LoVo (cell line): ENCODE measurements around the gene OLFML3.
"Not testable (repeated sequence)": the region's sequence is repeated elsewhere in the genome, so short reads cannot be mapped to it uniquely, and the experiment has no call there.

Experiments
- DNase-seq: peaks from one replicate; pipeline ENCODE4 v3.0.0-alpha.2; 2016; ENCODE audit warnings: low spot score

OLFML3 gene

DNA sequence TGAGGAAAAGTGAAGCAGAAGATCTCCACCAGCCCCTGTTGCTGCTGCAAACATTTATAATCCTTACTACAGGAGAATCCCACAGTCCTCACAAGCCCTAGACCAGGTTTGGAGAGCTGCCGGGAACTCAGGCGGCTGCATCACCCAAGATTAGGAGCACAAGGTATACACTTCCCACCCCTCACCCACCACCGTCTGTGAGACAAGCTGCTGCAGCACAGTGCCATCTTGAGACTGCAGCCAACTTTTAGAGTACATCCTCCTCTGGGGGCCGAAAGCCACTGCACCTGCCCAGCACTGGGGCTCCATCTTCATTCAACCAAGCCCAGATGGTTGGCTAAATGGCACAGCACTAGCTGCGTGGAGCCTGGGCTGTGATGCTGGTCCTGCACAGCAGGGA lies 13.8 kb downstream of the OLFML3 start:
- DNase-seq: no peak

DNA sequence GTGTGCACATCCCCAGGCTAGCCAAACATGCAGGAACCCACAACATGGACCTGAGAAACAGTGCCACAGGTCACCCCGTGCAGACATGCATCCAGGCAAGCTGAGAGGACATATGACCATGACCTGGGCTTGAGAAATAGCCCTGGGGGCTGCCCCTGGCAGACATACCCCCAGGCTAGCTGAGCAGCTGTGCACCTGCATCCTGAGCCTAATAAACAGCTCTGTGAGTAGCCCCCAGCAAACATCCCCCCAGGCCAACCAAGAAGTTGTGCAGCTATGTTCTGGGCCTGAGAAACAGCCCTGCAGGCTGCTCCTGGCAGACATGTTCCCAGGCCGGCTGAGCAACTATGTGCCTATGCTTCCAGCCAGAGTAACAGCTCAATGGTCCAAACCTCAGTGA lies 14.5 kb downstream of the OLFML3 start:
- no peak for DNase-seq

DNA sequence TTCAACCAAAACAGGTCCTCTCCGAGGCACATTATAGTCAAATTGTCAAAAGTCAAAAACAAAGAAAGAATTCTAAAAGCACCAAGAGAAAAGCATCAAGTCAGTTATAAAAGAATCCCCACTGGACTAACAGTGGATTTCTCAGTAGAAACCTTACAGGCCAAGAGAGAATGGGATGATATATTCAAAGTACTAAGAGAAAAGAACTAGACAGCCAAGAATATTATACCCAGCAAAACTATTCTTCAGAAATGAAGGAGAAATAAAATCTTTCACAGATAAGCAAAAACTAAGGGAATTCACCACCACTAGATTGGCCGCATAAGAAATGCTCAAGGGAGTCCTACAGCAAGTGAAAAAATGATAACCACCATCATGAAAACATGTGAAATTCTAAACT lies 16.1 kb downstream of the OLFML3 start:
- no peak for DNase-seq

DNA sequence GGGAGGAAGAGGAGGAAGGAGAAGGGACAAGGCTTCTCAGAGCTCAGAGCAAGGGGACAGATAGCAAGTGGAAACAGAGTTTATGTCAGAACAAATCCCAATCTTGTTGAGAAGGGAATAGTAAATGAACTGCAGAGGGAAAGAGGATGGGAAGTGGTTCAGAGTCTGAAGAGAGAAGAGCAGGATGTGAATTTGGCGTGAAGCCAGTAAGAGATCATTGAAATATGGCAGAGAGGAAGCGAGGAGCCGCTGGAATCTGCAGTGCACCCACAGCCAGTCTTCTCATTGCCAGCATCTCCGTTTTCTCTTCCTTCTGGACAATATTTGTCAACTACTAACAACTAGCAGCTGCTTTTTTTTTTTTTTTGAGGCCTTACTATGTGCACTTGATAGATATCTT lies 19.1 kb downstream of the OLFML3 start:
- DNase-seq: no peak

DNA sequence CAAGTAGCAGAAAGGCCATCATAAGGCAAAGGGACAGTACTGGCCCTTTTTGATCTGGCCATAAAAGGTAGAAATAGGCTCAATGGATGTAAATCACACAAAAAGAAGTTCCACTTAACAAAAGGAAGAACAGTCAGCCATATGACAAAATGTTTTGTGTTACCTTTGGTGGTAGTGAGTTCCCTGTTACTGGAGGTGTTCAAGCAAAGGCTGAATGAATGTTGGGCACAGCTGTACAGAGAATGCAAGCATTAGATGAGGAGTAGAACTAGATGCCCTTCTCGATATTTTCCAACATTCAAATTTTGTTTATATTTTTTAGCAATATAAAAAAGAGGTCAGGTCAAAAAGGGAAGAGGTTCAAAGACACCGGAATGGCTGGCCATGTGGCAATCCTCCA lies 20.0 kb downstream of the OLFML3 start:
- no peak for DNase-seq

DNA sequence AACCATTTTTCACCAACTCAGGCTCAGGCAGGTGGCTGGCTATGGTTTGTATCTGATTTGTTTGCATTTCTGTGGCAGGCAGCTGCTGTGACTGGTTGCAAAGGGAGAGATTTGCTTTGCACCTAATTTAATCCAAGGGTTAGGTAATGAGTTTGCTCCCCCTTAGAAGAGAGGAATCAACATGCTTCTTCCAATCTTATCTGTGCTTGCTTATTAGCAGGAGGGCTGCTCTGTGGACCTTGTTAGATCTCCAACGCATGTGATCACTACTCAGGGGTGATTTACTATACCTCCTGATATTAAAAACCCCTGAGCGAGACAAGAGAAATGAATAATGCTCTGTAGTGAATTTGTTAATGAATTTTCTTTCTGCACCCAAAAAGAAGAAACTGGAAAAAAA lies 20.5 kb downstream of the OLFML3 start:
- DNase-seq: no peak

DNA sequence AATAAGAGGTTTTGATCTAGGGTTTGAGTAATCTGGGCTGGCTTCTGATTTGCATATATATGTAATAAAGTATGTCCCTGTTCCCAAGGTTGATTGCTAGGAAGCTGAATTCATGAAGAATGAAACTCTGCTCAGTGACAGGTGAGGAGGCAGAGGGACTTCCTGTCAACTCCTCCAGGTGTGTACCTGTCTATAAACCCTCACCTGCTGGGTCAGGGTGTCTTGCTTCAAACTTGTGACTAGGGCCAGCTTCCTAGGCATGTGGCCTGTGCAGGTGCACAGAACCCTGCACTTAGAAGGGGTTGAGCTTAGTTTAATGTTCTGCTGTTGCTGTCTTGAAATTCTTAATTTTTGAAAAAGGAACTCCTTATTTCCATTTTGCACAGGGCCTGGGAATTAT lies 21.1 kb downstream of the OLFML3 start:
- no peak for DNase-seq

DNA sequence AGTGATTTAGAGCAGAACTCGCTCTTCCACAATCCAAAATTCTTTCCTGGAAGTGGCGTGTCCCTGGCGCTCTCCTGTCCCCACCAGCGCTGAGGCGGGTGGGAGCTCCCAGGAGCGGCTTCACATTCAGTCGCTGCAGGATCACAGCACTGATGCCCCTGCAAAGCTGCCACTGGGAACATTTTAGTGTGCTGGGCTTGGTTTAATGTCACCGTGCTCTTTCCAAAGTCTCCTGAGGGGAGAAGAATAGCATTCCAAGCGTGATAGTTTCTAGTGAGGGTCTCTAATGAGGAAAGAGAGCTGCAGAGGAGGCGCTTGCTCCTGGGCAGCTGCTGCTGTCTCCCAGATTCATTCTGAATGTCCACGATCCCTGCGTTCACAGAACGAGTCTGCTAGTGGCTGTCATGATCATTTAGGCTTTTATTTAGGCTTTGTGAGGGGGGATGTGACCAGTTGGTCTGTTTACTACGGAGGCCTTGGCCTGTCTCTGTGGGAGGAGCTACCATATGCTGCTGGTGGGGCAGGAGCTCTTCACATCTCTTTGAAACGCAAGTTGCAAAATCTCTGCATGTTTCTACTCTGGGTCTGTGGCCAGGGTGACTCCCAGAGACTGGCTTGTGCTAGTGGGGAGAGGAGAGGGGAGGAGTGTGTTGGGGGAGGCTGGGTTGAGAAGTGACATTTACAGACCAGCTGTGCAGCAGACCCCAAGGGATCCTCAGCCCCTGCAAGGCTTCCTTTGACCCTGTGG lies 23.4 kb downstream of the OLFML3 start:
- DNase-seq: no peak

DNA sequence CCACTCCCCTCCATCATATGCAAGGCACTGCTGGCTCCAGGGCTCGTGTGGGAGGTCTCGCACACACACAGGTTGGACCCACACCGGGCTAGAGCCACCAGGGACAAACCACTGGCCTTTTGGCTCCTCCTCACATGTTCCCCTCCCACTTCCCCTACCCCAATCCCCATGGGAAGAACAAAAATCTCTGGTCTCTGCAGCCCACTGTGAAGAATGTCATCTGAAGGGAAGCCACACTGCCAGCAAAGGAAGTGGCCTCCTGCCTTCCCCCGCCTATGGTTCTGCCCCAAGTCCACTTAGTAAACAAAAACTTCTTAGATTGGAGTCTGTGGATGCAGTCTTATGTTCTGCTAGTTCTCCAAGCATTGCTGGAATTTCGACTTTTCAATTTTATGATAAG lies 24.2 kb downstream of the OLFML3 start:
- DNase-seq: no peak

DNA sequence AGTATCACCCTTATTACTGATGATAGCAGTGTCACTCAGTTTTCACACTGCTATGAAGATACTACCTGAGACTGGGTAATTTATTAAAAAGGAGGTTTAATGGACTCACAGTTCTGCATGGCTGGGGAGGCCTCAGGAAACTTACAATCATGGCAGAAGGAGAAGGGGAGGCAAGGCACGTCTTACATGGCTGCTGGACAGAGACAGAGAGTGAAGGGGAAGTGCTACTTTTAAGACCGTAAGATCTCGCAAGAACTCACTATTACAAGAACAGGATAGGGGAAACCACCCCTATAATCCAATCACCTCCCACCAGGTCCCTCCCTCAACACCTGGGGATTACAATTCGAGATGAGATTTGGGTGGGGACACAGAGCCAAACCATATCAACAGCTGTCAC lies 27.6 kb downstream of the OLFML3 start:
- DNase-seq: not testable (repeated sequence)

DNA sequence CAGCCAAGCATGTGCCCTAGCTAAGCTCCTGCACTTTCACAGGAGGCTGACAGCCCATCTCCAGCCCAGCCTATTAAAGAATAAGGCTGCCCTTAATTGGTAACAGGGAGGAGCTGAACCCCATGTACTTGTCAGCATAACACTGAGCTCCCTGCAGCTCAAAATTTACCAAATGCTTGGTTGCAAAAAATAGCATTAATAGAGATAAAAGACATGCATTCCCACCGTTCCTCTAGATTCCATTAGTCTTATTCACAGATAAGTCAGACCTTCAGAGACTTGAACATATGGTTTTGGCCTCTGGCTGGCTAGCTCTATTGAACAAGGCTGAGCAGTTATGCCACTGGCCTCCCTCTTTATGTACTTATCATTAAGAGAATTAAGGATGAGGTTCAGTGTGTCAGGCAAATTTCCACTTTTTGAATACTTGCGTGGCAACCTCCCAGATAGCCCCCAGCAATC lies 29.2 kb downstream of the OLFML3 start:
- no peak for DNase-seq

DNA sequence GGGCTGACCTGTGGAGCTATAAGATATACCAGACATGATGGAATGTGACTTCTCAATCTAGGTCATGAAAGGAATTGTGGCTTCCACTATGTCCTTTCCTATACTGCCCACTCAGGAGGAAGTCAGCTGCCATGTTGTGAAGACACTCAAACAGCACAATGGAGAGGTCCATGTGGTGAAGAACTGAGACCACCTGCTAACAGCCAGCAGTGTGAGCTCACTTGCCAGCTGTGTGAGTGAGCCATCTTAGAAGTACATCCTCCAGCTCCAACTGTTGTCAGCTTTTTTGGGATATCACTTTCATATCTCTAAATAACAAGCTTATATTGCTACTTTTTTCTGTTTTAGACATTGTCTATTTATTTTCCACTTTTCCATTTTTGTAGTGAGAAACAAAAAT lies 29.7 kb downstream of the OLFML3 start:
- no peak for DNase-seq

DNA sequence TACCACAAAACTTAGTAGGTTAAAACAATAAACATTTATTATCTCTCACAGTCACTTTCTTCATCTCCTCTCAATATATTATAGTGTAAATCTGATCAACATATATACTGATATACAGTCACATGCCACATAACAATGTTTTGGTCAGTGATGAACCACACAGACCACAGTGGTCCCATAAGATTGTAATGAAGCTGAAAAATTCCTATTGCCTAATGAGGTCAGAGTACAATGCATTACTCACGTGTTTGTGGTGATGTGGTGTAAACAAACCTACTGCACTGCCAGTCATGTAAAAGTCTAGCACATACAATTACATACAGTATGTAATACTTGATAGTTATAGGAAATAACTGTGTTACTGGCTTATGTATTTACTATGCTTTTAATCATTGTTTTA lies 30.1 kb downstream of the OLFML3 start:
- peak; percentile 4 for DNase-seq

DNA sequence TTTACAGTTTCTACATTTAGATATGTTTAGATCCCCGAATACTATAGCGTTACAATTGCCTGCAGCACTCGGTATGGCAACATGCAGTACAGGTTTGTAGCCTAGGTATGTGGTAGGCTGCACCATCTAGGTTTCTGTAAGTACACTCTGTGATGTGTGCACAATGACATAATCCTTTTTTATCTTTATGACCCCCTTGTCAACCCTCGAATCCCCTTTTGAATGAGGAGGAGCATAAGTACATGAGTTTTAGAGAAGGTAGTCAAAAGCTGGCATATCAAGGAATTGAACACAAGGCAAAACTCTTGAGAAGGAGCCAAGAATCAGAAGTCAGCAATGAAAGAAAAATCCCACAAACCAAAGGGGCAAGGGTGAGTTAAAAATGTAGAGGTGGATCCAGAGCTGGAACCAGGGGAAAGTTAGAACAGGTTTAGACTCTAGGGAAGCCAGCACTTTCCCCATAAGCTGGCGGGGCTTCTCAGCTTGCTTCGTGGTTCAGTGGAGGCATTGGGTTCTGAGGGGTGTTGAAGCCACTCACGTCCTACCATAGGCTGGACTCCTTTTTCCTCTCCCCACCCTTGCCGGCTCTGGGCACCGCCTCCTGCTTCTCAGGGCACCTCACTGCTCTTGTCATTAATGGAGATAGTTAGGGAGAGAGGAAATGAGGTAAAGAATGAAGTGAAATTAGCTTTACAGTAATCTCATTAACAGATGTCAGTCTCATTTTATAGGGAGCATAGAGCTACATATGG lies 31.3 kb downstream of the OLFML3 start:
- no peak for DNase-seq

DNA sequence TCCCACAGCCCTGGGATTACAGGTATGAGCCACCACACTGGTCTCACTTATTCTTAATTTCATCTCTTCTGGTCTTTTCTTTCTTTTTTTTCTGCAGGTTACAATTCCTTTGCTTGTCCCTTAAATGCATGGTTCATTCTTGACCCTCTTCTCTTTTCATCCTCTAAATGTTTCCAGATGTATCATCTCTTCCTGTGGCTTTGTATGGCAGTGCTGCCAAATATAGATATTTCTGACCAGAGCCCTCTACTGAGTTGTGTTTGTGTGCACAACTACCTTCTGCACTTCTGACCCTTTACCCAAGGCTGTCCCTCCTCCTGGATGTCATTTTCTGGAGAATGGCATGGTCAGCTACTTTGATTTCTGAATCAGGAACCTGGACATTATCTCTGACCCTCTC lies 32.5 kb downstream of the OLFML3 start:
- no peak for DNase-seq

DNA sequence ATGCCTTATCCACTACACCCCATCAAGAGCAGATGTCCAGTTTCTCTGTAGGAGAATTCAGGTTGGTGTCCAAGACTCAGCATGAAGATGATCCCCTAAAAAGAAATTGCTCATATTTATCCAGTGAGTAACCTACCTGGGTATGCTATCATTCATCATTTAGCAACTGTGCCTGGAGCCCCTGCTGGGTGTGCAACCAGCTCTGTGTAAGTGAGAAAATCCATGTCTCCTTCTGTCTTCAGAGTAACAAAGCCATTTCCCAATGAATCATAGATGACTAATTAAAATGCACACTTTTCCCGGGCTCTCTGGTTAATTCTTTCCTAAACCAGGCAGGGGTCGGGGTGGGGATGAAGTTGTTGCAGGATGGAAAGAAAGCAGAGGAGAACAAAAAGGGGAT lies 35.8 kb downstream of the OLFML3 start:
- no peak for DNase-seq

DNA sequence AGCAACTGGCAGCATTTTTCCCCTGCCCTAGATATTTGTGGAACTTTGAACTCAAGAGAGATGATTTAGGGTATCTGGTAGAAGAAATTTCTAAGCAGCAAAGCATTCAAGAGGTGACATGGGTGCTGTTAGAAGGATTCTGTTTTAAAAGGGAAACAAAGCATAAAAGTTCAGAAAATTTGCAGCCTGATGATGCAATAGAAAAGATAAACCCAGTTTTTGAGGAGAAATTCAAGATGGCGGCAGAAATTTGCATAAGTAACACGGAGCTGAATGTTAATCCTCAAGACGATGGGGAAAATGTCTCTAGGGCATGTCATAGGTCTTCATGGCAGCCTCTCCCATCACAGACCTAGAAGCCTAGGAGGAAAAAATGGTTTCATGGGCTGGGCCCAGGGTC lies 40.5 kb downstream of the OLFML3 start:
- DNase-seq: not testable (repeated sequence)

DNA sequence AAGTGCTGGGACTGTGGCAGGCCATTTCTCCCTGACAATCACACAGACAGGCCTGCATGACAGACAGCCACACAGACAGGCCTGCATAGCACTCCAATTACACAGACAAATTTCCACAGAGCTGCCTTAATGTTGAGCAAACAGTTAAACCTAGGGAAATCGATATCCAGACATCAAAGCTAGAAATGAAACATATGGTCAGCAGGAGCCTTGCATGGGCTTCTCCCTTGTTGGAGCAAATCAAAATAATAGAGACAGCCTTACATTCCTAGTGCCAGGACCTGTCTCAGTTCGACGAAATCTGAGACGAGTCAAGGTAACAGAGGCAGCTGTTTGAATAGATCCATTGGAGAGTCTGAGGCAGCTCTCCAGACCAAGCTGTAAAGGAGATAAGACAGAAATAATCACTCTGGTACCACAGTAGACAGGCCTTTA lies 42.4 kb downstream of the OLFML3 start:
- DNase-seq: no peak

DNA sequence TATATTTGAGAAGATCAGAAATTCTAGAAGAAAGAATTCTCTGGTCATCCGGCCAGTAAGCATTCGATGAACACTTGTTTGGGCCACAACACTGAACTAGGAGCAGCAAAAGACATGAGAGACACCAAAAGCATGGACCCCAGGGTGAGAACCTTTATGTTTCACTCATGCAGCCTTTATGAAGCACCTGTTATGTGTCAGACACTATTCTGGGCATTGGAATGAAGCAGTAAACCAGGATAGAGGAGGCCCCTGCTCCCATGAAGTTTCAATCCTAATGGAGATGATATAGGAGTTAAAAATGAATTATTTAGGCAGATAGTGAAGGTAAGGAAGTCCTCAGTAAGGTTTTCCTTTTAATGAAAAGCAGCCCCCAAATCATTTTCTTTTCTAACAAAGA lies 43.6 kb downstream of the OLFML3 start:
- no peak for DNase-seq

DNA sequence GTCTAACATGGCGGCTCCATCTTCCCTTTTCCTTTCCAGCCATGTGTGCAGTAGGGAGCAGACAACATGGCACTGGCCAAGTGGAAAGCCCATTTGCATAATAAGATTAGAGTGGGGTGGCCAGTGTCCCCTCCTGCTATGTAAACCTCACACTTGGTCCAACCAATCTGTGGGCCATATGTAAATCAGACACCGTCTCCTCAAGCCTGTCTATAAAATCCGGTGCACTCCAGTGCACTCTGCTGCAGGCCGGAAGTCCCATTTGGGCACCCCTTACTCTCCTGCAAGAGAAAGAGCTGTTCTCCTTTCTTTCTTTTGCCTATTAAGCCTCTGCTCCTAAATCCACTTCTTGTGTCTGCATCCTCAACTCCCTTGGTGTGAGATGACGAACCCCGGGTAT lies 44.1 kb downstream of the OLFML3 start:
- no peak for DNase-seq

DNA sequence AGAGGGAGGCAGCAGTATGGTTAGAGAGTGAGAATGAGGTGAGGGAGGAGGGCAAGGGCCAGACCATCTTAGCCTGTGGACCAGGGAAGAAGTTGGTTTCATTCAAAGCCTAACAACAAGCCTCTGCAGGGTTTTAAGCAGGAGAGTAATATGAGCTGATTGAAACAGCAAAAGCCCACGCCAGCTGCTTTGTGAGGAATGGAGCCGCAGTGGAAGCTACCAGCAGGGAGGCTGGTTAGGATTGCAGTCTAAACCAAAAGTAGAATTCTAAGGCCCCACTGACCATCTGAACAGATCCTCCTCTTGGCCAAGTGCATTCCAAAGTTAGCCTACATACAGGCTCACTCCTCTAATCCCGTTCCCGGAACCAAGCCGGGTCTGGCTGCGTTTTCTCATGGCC lies 44.8 kb downstream of the OLFML3 start:
- no peak for DNase-seq

DNA sequence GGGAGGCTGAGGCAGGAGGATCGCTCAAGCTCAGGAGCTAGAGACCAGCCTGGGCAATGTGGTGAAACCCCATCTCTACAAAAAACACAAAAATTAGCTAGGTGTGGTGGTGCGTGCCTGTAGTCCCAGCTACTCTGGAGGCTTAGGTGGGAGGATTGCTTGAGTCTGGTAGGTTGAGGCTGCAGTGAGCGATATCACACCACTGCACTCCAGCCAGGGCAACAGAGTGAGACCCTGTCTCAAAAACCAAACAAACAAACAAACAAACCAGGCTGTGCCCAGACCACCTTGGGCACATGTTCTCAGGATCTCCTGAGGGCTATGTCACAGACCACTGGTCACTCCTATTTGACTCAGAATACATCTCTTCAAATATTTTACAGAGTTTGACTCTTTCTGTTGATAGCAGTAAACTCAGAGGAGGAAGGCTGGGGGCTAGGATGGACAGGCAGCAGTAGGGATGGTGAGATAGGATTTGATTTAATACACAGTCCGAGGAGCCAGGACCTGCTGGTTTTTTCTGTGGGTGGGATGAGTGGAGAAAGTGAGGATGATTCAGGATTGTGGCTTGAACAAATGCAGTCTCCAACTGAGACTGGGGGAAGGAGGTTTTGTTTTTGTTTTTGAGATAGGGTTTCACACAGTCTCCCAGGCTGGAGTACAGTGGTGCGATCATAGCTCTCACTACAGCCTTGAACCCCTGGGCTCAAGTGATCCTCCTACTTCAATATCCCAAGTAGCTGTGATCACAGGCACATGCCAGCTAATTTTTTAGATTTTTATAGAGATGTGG lies 46.5 kb downstream of the OLFML3 start:
- DNase-seq: no peak

DNA sequence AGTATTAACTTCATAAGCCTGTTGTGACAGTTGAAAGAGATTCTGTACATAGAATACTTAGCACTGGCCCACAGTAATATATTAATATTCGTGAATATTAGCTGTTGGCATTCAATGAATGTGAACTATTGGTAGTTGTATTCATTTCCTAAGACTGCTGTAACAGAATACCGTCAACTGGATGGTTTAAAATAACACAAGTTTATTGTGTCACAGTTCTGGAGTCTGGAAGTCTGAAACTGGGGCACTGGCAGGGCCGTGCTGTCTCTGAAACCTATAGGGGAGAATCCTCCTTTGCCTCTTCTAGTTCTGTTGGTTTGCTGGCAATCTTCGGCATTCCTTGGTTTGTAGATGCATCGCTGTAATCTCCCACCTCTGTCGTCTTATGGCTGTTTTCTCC lies 47.5 kb downstream of the OLFML3 start:
- no peak for DNase-seq
